ENCODE data around the gene STIM1. TPM values are rescaled to one million over a fixed set of nuclear protein-coding genes. Genes with fewer than 3 reads are reported as not detected.

The STIM1 gene
- total RNA-seq, 1 donor from 2014 or later = 16.5 TPM

GRCh38 chr11:3982431-3982830 is 127.0 kb downstream of the STIM1 start:
- H3K4me3 ChIP-seq (ENCODE audit: low read depth, low read length) = no peak overlapping the region
- DNase-seq (ENCODE audit: low read depth) = no peak
- no peak for TF ChIP-seq CTCF (conservative IDR thresholded peaks at IDR 0.05; ENCODE audit: low read depth, low read length)

- DNase-seq (ENCODE audit: low read depth) = no peak
- TF ChIP-seq CTCF (conservative IDR thresholded peaks at IDR 0.05; ENCODE audit: low read depth, low read length) = no peak
- no peak overlapping the region for H3K4me3 ChIP-seq (ENCODE audit: low read depth, low read length)
Measured at GRCh38 chr11:3983101-3983500, 127.6 kb downstream of the STIM1 start.

GRCh38 chr11:3984896-3985295 is 129.4 kb downstream of the STIM1 start:
- no peak for DNase-seq (ENCODE audit: low read depth)
- TF ChIP-seq CTCF (conservative IDR thresholded peaks at IDR 0.05; ENCODE audit: low read depth, low read length) = no peak
- no peak overlapping the region for H3K4me3 ChIP-seq (ENCODE audit: low read depth, low read length)

GRCh38 chr11:3985631-3986030 is 130.2 kb downstream of the STIM1 start:
- TF ChIP-seq CTCF (conservative IDR thresholded peaks at IDR 0.05; ENCODE audit: low read depth, low read length) = no peak
- no peak for DNase-seq (ENCODE audit: low read depth)
- no peak overlapping the region for H3K4me3 ChIP-seq (ENCODE audit: low read depth, low read length)

GRCh38 chr11:3986301-3986700 is 130.8 kb downstream of the STIM1 start:
- no peak overlapping the region for H3K4me3 ChIP-seq (ENCODE audit: low read depth, low read length)
- no peak for TF ChIP-seq CTCF (conservative IDR thresholded peaks at IDR 0.05; ENCODE audit: low read depth, low read length)
- DNase-seq (ENCODE audit: low read depth) = no peak

- no peak for DNase-seq (ENCODE audit: low read depth)
- no peak overlapping the region for H3K4me3 ChIP-seq (ENCODE audit: low read depth, low read length)
- no peak for TF ChIP-seq CTCF (conservative IDR thresholded peaks at IDR 0.05; ENCODE audit: low read depth, low read length)
Measured at GRCh38 chr11:3989276-3989920, 133.9 kb downstream of the STIM1 start.

- TF ChIP-seq CTCF (conservative IDR thresholded peaks at IDR 0.05; ENCODE audit: low read depth, low read length) = no peak
- H3K4me3 ChIP-seq (ENCODE audit: low read depth, low read length) = no peak overlapping the region
- DNase-seq (ENCODE audit: low read depth) = no peak
Measured at GRCh38 chr11:3989921-3990290, 134.4 kb downstream of the STIM1 start.
